GM18519 (cell line): ENCODE data around the gene PBX3.

Experiments
- ATAC-seq: cut with Tn5 transposase; IDR thresholded peaks from one replicate; pipeline ENCODE4 v1.9.1; 2021; ENCODE audit warnings: mild to moderate bottlenecking, moderate library complexity; ENCODE audit not compliant: unreplicated experiment, low FRiP score

PBX3 gene

GRCh38 chr9:125989524-125990180, 242.5 kb downstream of the PBX3 start:
- ATAC-seq, result no peak

- ATAC-seq, result no peak
Measured at GRCh38 chr9:125990186-125990792, 243.1 kb downstream of the PBX3 start.

GRCh38 chr9:125990793-125991220, 243.6 kb downstream of the PBX3 start:
- no peak for ATAC-seq

GRCh38 chr9:125991886-125992529, 244.8 kb downstream of the PBX3 start:
- no peak for ATAC-seq

- ATAC-seq, result no peak
Measured at GRCh38 chr9:125992557-125992956, 245.4 kb downstream of the PBX3 start.

GRCh38 chr9:125993466-125993865, 246.3 kb downstream of the PBX3 start:
- no peak for ATAC-seq

- no peak for ATAC-seq
Measured at GRCh38 chr9:125994066-125994943, 247.1 kb downstream of the PBX3 start.

GRCh38 chr9:125995006-125995405, 247.8 kb downstream of the PBX3 start:
- ATAC-seq, result no peak

- ATAC-seq, result no peak
Measured at GRCh38 chr9:125995706-125996105, 248.5 kb downstream of the PBX3 start.

GRCh38 chr9:125996791-125997190, 249.6 kb downstream of the PBX3 start:
- ATAC-seq, result no peak

GRCh38 chr9:125997196-125997823, 250.1 kb downstream of the PBX3 start:
- ATAC-seq, result no peak

GRCh38 chr9:125998837-125999503, 251.8 kb downstream of the PBX3 start:
- no peak for ATAC-seq

GRCh38 chr9:125999504-125999881, 252.3 kb downstream of the PBX3 start:
- no peak for ATAC-seq

GRCh38 chr9:126000256-126000655, 253.1 kb downstream of the PBX3 start:
- no peak for ATAC-seq

GRCh38 chr9:126000731-126001580, 253.8 kb downstream of the PBX3 start:
- ATAC-seq, result no peak

- no peak for ATAC-seq
Measured at GRCh38 chr9:126001581-126002225, 254.5 kb downstream of the PBX3 start.

GRCh38 chr9:126002476-126003350, 255.5 kb downstream of the PBX3 start:
- ATAC-seq, result no peak

- no peak for ATAC-seq
Measured at GRCh38 chr9:126009047-126009446, 261.9 kb downstream of the PBX3 start.
